Breast epithelium (tissue), 3 donors: ENCODE measurements around the gene GALNT2.

Experiments used
- CTCF ChIP-seq, 3 donors: fragments of 450-650 bp; IDR thresholded peaks; one replicate each; pipeline ENCODE4 v1.5.1; 2016 to 2017; ENCODE audit warnings: antibody characterized with exemption in 3 of 3, mild to moderate bottlenecking in 3 of 3, moderate library complexity in 3 of 3
- POLR2A ChIP-seq: fragments of 450-650 bp; IDR thresholded peaks from one replicate; pipeline ENCODE4 v1.6.1; 2016; ENCODE audit warnings: antibody characterized with exemption, mild to moderate bottlenecking, moderate library complexity
- POLR2AphosphoS5 ChIP-seq, 3 donors: sonication (generic); formaldehyde crosslinking; IDR thresholded peaks; one replicate each; pipeline ENCODE4 v1.6.1; 2017; ENCODE audit warnings: antibody characterized with exemption in 3 of 3

- no peak for TF ChIP-seq POLR2A
- no peak for TF ChIP-seq CTCF (IDR thresholded peaks at IDR 0.05)
- TF ChIP-seq POLR2AphosphoS5 (IDR thresholded peaks at IDR 0.05): peak in 1 of 3 donors; percentile 65
Observed at GRCh38 chr1:230113593-230114236, 46.7 kb downstream of the GALNT2 start.
